ENCODE measurements around the gene MAP4K2.

DNA sequence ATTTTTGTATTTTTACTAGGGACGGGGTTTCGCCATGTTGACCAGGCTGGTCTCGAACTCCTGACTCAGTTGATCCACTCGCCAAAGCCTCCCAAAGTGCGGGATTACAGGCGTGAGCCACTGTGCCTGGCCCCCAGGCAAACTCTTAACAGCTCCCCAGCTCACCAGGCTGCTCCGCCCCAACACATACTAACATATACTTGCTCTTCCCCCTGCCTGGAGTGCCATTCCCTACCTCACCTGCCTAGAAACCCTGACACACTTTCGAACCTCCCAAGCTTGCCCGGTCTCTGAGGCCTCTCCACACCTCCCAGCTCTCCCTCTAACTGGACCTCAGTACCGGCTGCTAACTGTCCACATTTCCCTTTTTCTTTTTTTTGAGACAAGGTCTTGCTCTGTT, 8.5 kb downstream of the MAP4K2 start:
- TF ChIP-seq, protein P1, sequence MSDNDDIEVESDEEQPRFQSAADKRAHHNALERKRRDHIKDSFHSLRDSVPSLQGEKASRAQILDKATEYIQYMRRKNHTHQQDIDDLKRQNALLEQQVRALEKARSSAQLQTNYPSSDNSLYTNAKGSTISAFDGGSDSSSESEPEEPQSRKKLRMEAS (IDR thresholded peaks at IDR 0.05): no peak
- TF ChIP-seq CEBPB (IDR thresholded peaks at IDR 0.05) (no peak), TAF1 (IDR thresholded peaks at IDR 0.05; ENCODE audit: low read depth) (no peak), FOXM1 (IDR thresholded peaks at IDR 0.05; ENCODE audit: borderline replicate concordance, low read depth) (no peak)
